ENCODE results near the gene KLK14. TPM values are rescaled to one million over a fixed set of nuclear protein-coding genes. Genes with fewer than 3 reads are reported as not detected.

Gene KLK14
- total and polyA plus RNA-seq, 2 experiments from 2014 or later, result 0.42 TPM; not detected in 1

GRCh38 chr19:51091895-51092873 lies 9.5 kb upstream of the KLK14 start:
- peaks cover 5% of the 10 kb centered on the region; the same call in 1 of the 2 replicates for H3K4me1 ChIP-seq (ENCODE audit: insufficient read depth)
- Mint-ChIP-seq H3K27ac (no peak overlapping the region), H3K4me1 (peaks cover 26% of the 10 kb centered on the region)

DNA sequence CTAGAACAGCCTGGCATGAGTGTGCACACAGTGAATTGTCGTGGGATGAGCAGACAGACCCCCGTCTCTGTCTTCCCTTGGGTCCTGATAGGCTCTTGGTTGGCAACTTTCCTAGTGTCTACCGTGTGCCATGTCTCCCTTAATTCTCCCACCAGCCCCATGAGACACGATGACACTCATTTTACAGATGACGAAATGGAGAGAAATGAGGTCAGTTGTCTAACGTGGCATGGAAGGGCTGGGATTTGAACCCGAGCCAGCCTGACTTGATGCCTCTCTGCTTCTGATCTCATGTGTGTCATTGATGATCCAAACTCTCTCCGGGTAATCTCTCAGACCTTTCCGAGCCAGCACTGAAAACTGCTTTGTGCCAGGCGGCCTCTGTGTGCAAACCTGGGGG lies 8.4 kb upstream of the KLK14 start:
- H3K9me2 ChIP-seq (ENCODE audit: insufficient read depth), result no peaks in the 10 kb centered on the region
- no peaks in the 10 kb centered on the region for H3K79me2 ChIP-seq (replicated peaks; ENCODE audit: insufficient read depth)
- H3K4me3 ChIP-seq, result no peak overlapping the region
- ATAC-seq (no peak), DNase-seq (ENCODE audit: low spot score) (no peak)
- H3K4me1 ChIP-seq (ENCODE audit: insufficient read depth), result peaks cover 5% of the 10 kb centered on the region; the same call in 1 of the 2 replicates
- Mint-ChIP-seq H3K4me3 (no peak overlapping the region), H3K27ac (peak overlapping the region; percentile 39; the same call in 1 of the 2 replicates), H3K27me3 (ENCODE audit: insufficient read depth, low read depth, poor library complexity) (peaks cover 20% of the 10 kb centered on the region), H3K9me3 (no peaks in the 10 kb centered on the region), H3K36me3 (ENCODE audit: low read depth) (no peaks in the 10 kb centered on the region; the same call in 2 of the 3 replicates), H3K4me1 (peaks cover 34% of the 10 kb centered on the region)
- H3K36me3 ChIP-seq (ENCODE audit: insufficient read depth), result no peaks in the 10 kb centered on the region
- H3K4me2 ChIP-seq, result no peak overlapping the region
- H4K20me1 ChIP-seq (replicated peaks; ENCODE audit: insufficient read depth), result no peaks in the 10 kb centered on the region
- H3F3A ChIP-seq (replicated peaks; ENCODE audit: low read depth), result no peaks in the 10 kb centered on the region
- H3K27ac ChIP-seq (ENCODE audit: low read depth), result no peak overlapping the region
- no peak overlapping the region for H2AFZ ChIP-seq
- TF ChIP-seq REST (IDR thresholded peaks at IDR 0.05; ENCODE audit: unreplicated experiment) (no peak), CREB1 (CRISPR knock-in tag; IDR thresholded peaks at IDR 0.05; ENCODE audit: low read depth) (no peak), ZNF462 (CRISPR knock-in tag; IDR thresholded peaks at IDR 0.05) (no peak)
- H3K27me3 ChIP-seq (ENCODE audit: insufficient read depth), result no peaks in the 10 kb centered on the region

More at GRCh38 chr19:51091895-51092873, 9.5 kb upstream of the KLK14 start:
- H3K9me2 ChIP-seq (ENCODE audit: insufficient read depth), result no peaks in the 10 kb centered on the region
- Mint-ChIP-seq H3K36me3 (ENCODE audit: low read depth) (no peaks in the 10 kb centered on the region; the same call in 2 of the 3 replicates), H3K9me3 (no peaks in the 10 kb centered on the region), H3K4me3 (no peak overlapping the region; the same call in 2 of the 3 replicates), H3K27me3 (ENCODE audit: insufficient read depth, low read depth, poor library complexity) (peaks cover 18% of the 10 kb centered on the region)
- peaks cover 5% of the 10 kb centered on the region; the same call in 1 of the 2 replicates for H3F3A ChIP-seq (replicated peaks; ENCODE audit: low read depth)
- no peak overlapping the region for H3K4me2 ChIP-seq
- no peaks in the 10 kb centered on the region for H3K79me2 ChIP-seq (replicated peaks; ENCODE audit: insufficient read depth)
- TF ChIP-seq POLR2AphosphoS5 (IDR thresholded peaks at IDR 0.05; ENCODE audit: low read depth) (no peak), JUNB (IDR thresholded peaks at IDR 0.05; ENCODE audit: unreplicated experiment) (no peak)
- TF ChIP-seq, protein P1, sequence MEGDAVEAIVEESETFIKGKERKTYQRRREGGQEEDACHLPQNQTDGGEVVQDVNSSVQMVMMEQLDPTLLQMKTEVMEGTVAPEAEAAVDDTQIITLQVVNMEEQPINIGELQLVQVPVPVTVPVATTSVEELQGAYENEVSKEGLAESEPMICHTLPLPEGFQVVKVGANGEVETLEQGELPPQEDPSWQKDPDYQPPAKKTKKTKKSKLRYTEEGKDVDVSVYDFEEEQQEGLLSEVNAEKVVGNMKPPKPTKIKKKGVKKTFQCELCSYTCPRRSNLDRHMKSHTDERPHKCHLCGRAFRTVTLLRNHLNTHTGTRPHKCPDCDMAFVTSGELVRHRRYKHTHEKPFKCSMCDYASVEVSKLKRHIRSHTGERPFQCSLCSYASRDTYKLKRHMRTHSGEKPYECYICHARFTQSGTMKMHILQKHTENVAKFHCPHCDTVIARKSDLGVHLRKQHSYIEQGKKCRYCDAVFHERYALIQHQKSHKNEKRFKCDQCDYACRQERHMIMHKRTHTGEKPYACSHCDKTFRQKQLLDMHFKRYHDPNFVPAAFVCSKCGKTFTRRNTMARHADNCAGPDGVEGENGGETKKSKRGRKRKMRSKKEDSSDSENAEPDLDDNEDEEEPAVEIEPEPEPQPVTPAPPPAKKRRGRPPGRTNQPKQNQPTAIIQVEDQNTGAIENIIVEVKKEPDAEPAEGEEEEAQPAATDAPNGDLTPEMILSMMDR (conservative IDR thresholded peaks at IDR 0.05; ENCODE audit: low read depth in 2 of 2), result 0 out of 4 replicates have a peak, but pooled peaks of 1 of the 2 experiments have one; percentile 11
- H2AFZ ChIP-seq, result no peak overlapping the region
- H3K4me3 ChIP-seq, result no peak overlapping the region
- H4K20me1 ChIP-seq (replicated peaks; ENCODE audit: insufficient read depth), result no peaks in the 10 kb centered on the region
- no peaks in the 10 kb centered on the region for H3K36me3 ChIP-seq (ENCODE audit: insufficient read depth)
- no peaks in the 10 kb centered on the region for H3K27me3 ChIP-seq (ENCODE audit: insufficient read depth)
- DNase-seq (ENCODE audit: low spot score) (no peak), ATAC-seq (no peak)
- no peak overlapping the region for H3K27ac ChIP-seq (ENCODE audit: low read depth)
